Measurements from ENCODE around the gene MYOD1. TPM values are rescaled to one million over a fixed set of nuclear protein-coding genes. Genes with fewer than 3 reads are reported as not detected.

Gene MYOD1
- total and polyA plus RNA-seq, 8 donors = not detected

- H3K27ac ChIP-seq = no peak overlapping the region
- intact Hi-C loops (cut with DNase I) = loop anchor here in 1 of 2 donors (10.0 kb wide), 1 partner anchor 207 kb away; no protein-coding TSS in a partner anchor
- TF ChIP-seq CTCF (IDR thresholded peaks at IDR 0.05) = no peak
Measured at GRCh38 chr11:17767301-17767885, 48.0 kb downstream of the MYOD1 start.

GRCh38 chr11:17767914-17768313 is 48.5 kb downstream of the MYOD1 start:
- intact Hi-C loops (cut with DNase I) = loop anchor here in 1 of 2 donors (10.0 kb wide), 1 partner anchor 207 kb away; no protein-coding TSS in a partner anchor
- TF ChIP-seq CTCF (IDR thresholded peaks at IDR 0.05) = no peak
- Histone ChIP-seq H3K36me3 (no peaks in the 10 kb centered on the region), H3K27me3 (no peaks in the 10 kb centered on the region), H3K9me3 (no peaks in the 10 kb centered on the region), H3K4me1 (no peaks in the 10 kb centered on the region), H3K27ac (no peak overlapping the region), H3K4me3 (no peak overlapping the region)
- no peak for DNase-seq
- no peak for ATAC-seq

More at GRCh38 chr11:17767301-17767885, 48.0 kb downstream of the MYOD1 start:
- Histone ChIP-seq H3K4me1 (no peaks in the 10 kb centered on the region), H3K9me3 (no peaks in the 10 kb centered on the region), H3K4me3 (no peak overlapping the region), H3K27me3 (no peaks in the 10 kb centered on the region), H3K36me3 (no peaks in the 10 kb centered on the region)
- ATAC-seq (no peak), DNase-seq (no peak)

- no peak overlapping the region for H3K4me3 ChIP-seq
- H3K9me3 ChIP-seq = no peaks in the 10 kb centered on the region
- H3K27ac ChIP-seq = no peak overlapping the region
- TF ChIP-seq CTCF (IDR thresholded peaks at IDR 0.05) = no peak
- H3K36me3 ChIP-seq = no peaks in the 10 kb centered on the region
- DNase-seq (peak in 1 of 4 donors; percentile 56), ATAC-seq (no peak)
- H3K27me3 ChIP-seq = no peaks in the 10 kb centered on the region
- H3K4me1 ChIP-seq = no peaks in the 10 kb centered on the region
- intact Hi-C loops (cut with DNase I) = loop anchor here in 1 of 2 donors (10.0 kb wide), 1 partner anchor 206 kb away; no protein-coding TSS in a partner anchor
Measured at GRCh38 chr11:17768547-17768946, 49.2 kb downstream of the MYOD1 start.

- Histone ChIP-seq H3K9me3 (no peaks in the 10 kb centered on the region), H3K27me3 (no peaks in the 10 kb centered on the region), H3K4me1 (no peaks in the 10 kb centered on the region), H3K36me3 (no peaks in the 10 kb centered on the region), H3K4me3 (no peak overlapping the region), H3K27ac (no peak overlapping the region)
- TF ChIP-seq CTCF (IDR thresholded peaks at IDR 0.05) = no peak
- ATAC-seq = no peak
- intact Hi-C loops (cut with DNase I) = loop anchor here in 1 of 2 donors (10.0 kb wide), 1 partner anchor 206 kb away; no protein-coding TSS in a partner anchor
- DNase-seq = no peak
Measured at GRCh38 chr11:17769218-17769617, 49.8 kb downstream of the MYOD1 start.

- no peaks in the 10 kb centered on the region for H3K27me3 ChIP-seq
- H3K36me3 ChIP-seq = no peaks in the 10 kb centered on the region
- no peak overlapping the region for H3K27ac ChIP-seq
- no peak for TF ChIP-seq CTCF (IDR thresholded peaks at IDR 0.05)
- no peaks in the 10 kb centered on the region for H3K4me1 ChIP-seq
- H3K9me3 ChIP-seq = no peaks in the 10 kb centered on the region
- ATAC-seq (no peak), DNase-seq (peak in 1 of 4 donors; percentile 60)
- H3K4me3 ChIP-seq = no peak overlapping the region
- intact Hi-C loops (cut with DNase I) = no loop called here
Measured at GRCh38 chr11:17770048-17770652, 50.8 kb downstream of the MYOD1 start.

Data from left lung (tissue), 10 donors.